Upper lobe of left lung (tissue), 6 donors: Measurements from ENCODE around the gene PLA2G15. TPM values are rescaled to one million over a fixed set of nuclear protein-coding genes. Genes with fewer than 3 reads are reported as not detected.

ENCODE experiments used
- ATAC-seq, 2 donors: fragments of 200-7000 bp; cut with Tn5 transposase; one replicate each; pipeline ENCODE4 v1.9.1; 2022; ENCODE audit warnings: mild to moderate bottlenecking in 2 of 2, moderate library complexity in 2 of 2; ENCODE audit not compliant: low FRiP score in 2 of 2
- DNase-seq, 2 donors: peaks; one replicate each; pipeline ENCODE4 v3.0.0-alpha.2; 2019 to 2020
- H3K27ac ChIP-seq, 4 donors: fragments of 200-600 bp; sonication (generic); one replicate each; pipeline ENCODE4 v1.5.1; 2016 to 2019
- H3K27me3 ChIP-seq, 4 donors: fragments of 200-600 bp; sonication (generic); one replicate each; pipeline ENCODE4 v1.5.1; 2017 to 2019
- H3K36me3 ChIP-seq, 4 donors: fragments of 200-600 bp; sonication (generic); one replicate each; pipeline ENCODE4 v1.5.1; 2016 to 2019
- H3K4me1 ChIP-seq, 4 donors: fragments of 200-600 bp; sonication (generic); one replicate each; pipeline ENCODE4 v1.5.1; 2018 to 2019
- H3K4me3 ChIP-seq, 4 donors: fragments of 200-600 bp; sonication (generic); one replicate each; pipeline ENCODE4 v1.5.1; 2017 to 2019; ENCODE audit warnings: mild to moderate bottlenecking in 2 of 4, moderate library complexity in 1 of 4
- H3K9me3 ChIP-seq, 4 donors: fragments of 200-600 bp; sonication (generic); one replicate each; pipeline ENCODE4 v1.5.1; 2018 to 2019
- CTCF ChIP-seq, 6 experiments: fragments of 450-650 bp in 4 of 6; fragments of 200-600 bp in 2 of 6; sonication (generic) in 2 of 6; IDR thresholded peaks; one replicate each; pipeline ENCODE4 v1.5.1; 2016 to 2019; ENCODE audit warnings: antibody characterized with exemption in 6 of 6
- EP300 ChIP-seq, 4 donors: sonication (generic); formaldehyde crosslinking; IDR thresholded peaks; one replicate each; pipeline ENCODE4 v1.5.1; 2017; ENCODE audit warnings: antibody characterized with exemption in 4 of 4, control low read depth in 2 of 4
- POLR2A ChIP-seq, 4 donors: fragments of 450-650 bp; IDR thresholded peaks; one replicate each; pipeline ENCODE4 v1.5.1; 2016 to 2017; ENCODE audit warnings: antibody characterized with exemption in 4 of 4, mild to moderate bottlenecking in 2 of 4
- POLR2AphosphoS5 ChIP-seq, 2 donors: sonication (generic); formaldehyde crosslinking; IDR thresholded peaks; one replicate each; pipeline ENCODE4 v1.5.1; 2017; ENCODE audit warnings: antibody characterized with exemption in 2 of 2
- WGBS, 2 donors: methylation state at CpG; one replicate each; pipeline ENCODE4 v1.1.5; 2017 to 2018; 5-methylcytosine and 5-hydroxymethylcytosine counted together
- total RNA-seq, 6 donors: library from RNA; depleted of rRNA in 4 of 6; stranded (reverse); fragments of >200 nt in 4 of 6; gene quantifications; one replicate each; pipeline versions ENCODE4 v1.1.0 to v1.2.1, GENCODE V29; 2016 to 2021
- donor health status: DM: no; HTN: no; CAD: no; lungs with moderate emphysema.
- donor health status: DM: no; HTN: yes; CAD: no; lungs with severe emphysema.

Gene PLA2G15
- total RNA-seq, 6 donors from 2014 or later = 25.6 to 84.8 (median 57.5) TPM

- DNase-seq (no peak), ATAC-seq (no peak)
- Histone ChIP-seq H3K4me3 (no peak overlapping the region), H3K9me3 (no peaks in the 10 kb centered on the region), H3K27ac (peak overlapping the region in 1 of 4 donors; percentile 5), H3K27me3 (no peaks in the 10 kb centered on the region), H3K4me1 (peaks cover 6 to 59% (median 41%) of the 10 kb centered on the region in 4 donors), H3K36me3 (peaks cover 0 to 47% (median 24%) of the 10 kb centered on the region in 4 donors)
- 83 to 89% methylated on average over 11 to 12 of the region's 12 CpGs for WGBS, 2 donors
- TF ChIP-seq CTCF (IDR thresholded peaks at IDR 0.05) = no peak
- no peak for TF ChIP-seq EP300 (IDR thresholded peaks at IDR 0.05)
- TF ChIP-seq POLR2AphosphoS5 (IDR thresholded peaks at IDR 0.05) = no peak
- TF ChIP-seq POLR2A (IDR thresholded peaks at IDR 0.05) = no peak
Measured at GRCh38 chr16:68230956-68231355, 14.2 kb upstream of the PLA2G15 start.

GRCh38 chr16:68231384-68232136 lies 13.6 kb upstream of the PLA2G15 start:
- ATAC-seq = no peak
- Histone ChIP-seq H3K27me3 (no peaks in the 10 kb centered on the region), H3K4me1 (peaks cover 12 to 65% (median 47%) of the 10 kb centered on the region in 4 donors), H3K9me3 (no peaks in the 10 kb centered on the region), H3K4me3 (no peak overlapping the region), H3K27ac (peak overlapping the region in 2 of 4 donors; percentile 5 to 49), H3K36me3 (peaks cover 0 to 41% (median 21%) of the 10 kb centered on the region in 4 donors)
- 89 to 90% methylated on average over 21 to 26 of the region's 26 CpGs for WGBS, 2 donors
- no peak for DNase-seq
- TF ChIP-seq POLR2AphosphoS5 (IDR thresholded peaks at IDR 0.05) (no peak), EP300 (IDR thresholded peaks at IDR 0.05) (no peak), CTCF (IDR thresholded peaks at IDR 0.05) (no peak), POLR2A (IDR thresholded peaks at IDR 0.05) (no peak)

GRCh38 chr16:68232335-68232734 lies 12.8 kb upstream of the PLA2G15 start:
- Histone ChIP-seq H3K27ac (peak overlapping the region in 2 of 4 donors; percentile 54 to 88), H3K27me3 (no peaks in the 10 kb centered on the region), H3K36me3 (peaks cover 0 to 35% (median 21%) of the 10 kb centered on the region in 4 donors), H3K4me1 (peaks cover 18 to 67% (median 50%) of the 10 kb centered on the region in 4 donors), H3K9me3 (no peaks in the 10 kb centered on the region), H3K4me3 (no peak overlapping the region)
- DNase-seq (no peak), ATAC-seq (no peak)
- 77 to 97% methylated on average over 5 to 16 of the region's 16 CpGs for WGBS, 2 donors
- TF ChIP-seq POLR2A (IDR thresholded peaks at IDR 0.05) (no peak), EP300 (IDR thresholded peaks at IDR 0.05) (no peak)

- Histone ChIP-seq H3K27ac (peak overlapping the region in 3 of 4 donors; percentile 38 to 96 (median 88)), H3K36me3 (peaks cover 0 to 30% (median 21%) of the 10 kb centered on the region in 4 donors), H3K27me3 (no peaks in the 10 kb centered on the region), H3K4me1 (peaks cover 22 to 64% (median 45%) of the 10 kb centered on the region in 4 donors), H3K4me3 (peak overlapping the region in 3 of 4 donors; percentile 17 to 35 (median 29)), H3K9me3 (no peaks in the 10 kb centered on the region)
- TF ChIP-seq POLR2A (IDR thresholded peaks at IDR 0.05) (no peak), EP300 (IDR thresholded peaks at IDR 0.05) (no peak), POLR2AphosphoS5 (IDR thresholded peaks at IDR 0.05) (no peak), CTCF (IDR thresholded peaks at IDR 0.05) (no peak)
- ATAC-seq (no peak), DNase-seq (no peak)
- WGBS, 2 donors = 78 to 79% methylated on average over 5 of the region's 5 CpGs
Measured at GRCh38 chr16:68233085-68233834, 11.9 kb upstream of the PLA2G15 start.

- Histone ChIP-seq H3K36me3 (peaks cover 0 to 30% (median 20%) of the 10 kb centered on the region in 4 donors), H3K9me3 (no peaks in the 10 kb centered on the region), H3K4me1 (peaks cover 26 to 63% (median 42%) of the 10 kb centered on the region in 4 donors), H3K27ac (peak overlapping the region in 3 of 4 donors; percentile 38 to 96 (median 88)), H3K27me3 (no peaks in the 10 kb centered on the region), H3K4me3 (peak overlapping the region in 3 of 4 donors; percentile 17 to 35 (median 29))
- WGBS, 2 donors = 44 to 45% methylated on average over 7 to 8 of the region's 8 CpGs
- ATAC-seq = no peak
- TF ChIP-seq POLR2AphosphoS5 (IDR thresholded peaks at IDR 0.05) (no peak), POLR2A (IDR thresholded peaks at IDR 0.05) (no peak), CTCF (IDR thresholded peaks at IDR 0.05) (no peak), EP300 (IDR thresholded peaks at IDR 0.05) (no peak)
- no peak for DNase-seq
Measured at GRCh38 chr16:68233835-68234187, 11.4 kb upstream of the PLA2G15 start.
